Sigmoid colon (tissue), 4 donors: ENCODE results near the gene TTC27.

Experiments
- EP300 ChIP-seq, 4 donors: sonication (generic); formaldehyde crosslinking; IDR thresholded peaks; one replicate each; pipeline ENCODE4 v1.6.1; 2017; ENCODE audit warnings: antibody characterized with exemption in 4 of 4
- POLR2A ChIP-seq, 2 donors: fragments of 450-650 bp; IDR thresholded peaks; one replicate each; pipeline ENCODE4 v1.6.1; 2016; ENCODE audit warnings: antibody characterized with exemption in 2 of 2, mild to moderate bottlenecking in 2 of 2, moderate library complexity in 2 of 2
- POLR2AphosphoS5 ChIP-seq, 4 donors: sonication (generic); formaldehyde crosslinking; IDR thresholded peaks; one replicate each; pipeline ENCODE4 v1.6.1; 2017; ENCODE audit warnings: antibody characterized with exemption in 4 of 4
- TF ChIP-seq, protein P1 (sequence below), 4 experiments: fragments of 450-650 bp in 3 of 4; fragments of 200-600 bp in 1 of 4; IDR thresholded peaks; one replicate each; pipeline ENCODE4 v1.5.1; 2016 to 2019; ENCODE audit warnings: antibody characterized with exemption in 4 of 4, mild to moderate bottlenecking in 3 of 4, moderate library complexity in 2 of 4

DNA sequence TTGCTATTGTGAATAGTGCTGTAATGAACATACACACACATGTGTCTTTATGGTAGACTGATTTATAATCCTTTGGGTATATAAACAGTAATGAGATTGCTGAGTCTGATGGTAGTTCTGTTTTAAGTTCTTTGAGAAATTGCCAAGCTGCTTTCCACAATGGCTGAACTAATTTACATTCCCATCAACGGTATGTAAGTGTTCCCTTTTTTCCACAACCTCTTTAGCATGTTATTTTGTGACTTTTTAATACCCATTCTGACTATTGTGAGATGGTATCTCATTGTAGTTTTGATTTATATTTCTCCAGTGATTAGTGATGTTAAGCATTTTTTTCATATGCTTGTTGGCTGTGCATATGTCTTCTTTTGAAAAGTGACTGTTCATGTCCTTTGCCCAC, 86.7 kb downstream of the TTC27 start:
- TF ChIP-seq POLR2A (IDR thresholded peaks at IDR 0.05) (no peak), POLR2AphosphoS5 (IDR thresholded peaks at IDR 0.05) (no peak), EP300 (IDR thresholded peaks at IDR 0.05) (no peak)
- TF ChIP-seq, protein P1, sequence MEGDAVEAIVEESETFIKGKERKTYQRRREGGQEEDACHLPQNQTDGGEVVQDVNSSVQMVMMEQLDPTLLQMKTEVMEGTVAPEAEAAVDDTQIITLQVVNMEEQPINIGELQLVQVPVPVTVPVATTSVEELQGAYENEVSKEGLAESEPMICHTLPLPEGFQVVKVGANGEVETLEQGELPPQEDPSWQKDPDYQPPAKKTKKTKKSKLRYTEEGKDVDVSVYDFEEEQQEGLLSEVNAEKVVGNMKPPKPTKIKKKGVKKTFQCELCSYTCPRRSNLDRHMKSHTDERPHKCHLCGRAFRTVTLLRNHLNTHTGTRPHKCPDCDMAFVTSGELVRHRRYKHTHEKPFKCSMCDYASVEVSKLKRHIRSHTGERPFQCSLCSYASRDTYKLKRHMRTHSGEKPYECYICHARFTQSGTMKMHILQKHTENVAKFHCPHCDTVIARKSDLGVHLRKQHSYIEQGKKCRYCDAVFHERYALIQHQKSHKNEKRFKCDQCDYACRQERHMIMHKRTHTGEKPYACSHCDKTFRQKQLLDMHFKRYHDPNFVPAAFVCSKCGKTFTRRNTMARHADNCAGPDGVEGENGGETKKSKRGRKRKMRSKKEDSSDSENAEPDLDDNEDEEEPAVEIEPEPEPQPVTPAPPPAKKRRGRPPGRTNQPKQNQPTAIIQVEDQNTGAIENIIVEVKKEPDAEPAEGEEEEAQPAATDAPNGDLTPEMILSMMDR (IDR thresholded peaks at IDR 0.05) = no peak
